Activated CD4-positive, alpha-beta T cell treated with anti-CD3 and anti-CD28 coated beads, Interleukin-2, amount 50 U/mL, for 48 hours (primary cell): Measurements from ENCODE around the gene SLC1A5.
"Not testable (repeated sequence)": the region's sequence is repeated elsewhere in the genome, so short reads cannot be mapped to it uniquely, and the experiment has no call there.

Source experiments
- DNase-seq, 2 experiments: peaks; one replicate each; pipeline ENCODE4 v3.0.0-alpha.2; 2020

Gene SLC1A5

DNA sequence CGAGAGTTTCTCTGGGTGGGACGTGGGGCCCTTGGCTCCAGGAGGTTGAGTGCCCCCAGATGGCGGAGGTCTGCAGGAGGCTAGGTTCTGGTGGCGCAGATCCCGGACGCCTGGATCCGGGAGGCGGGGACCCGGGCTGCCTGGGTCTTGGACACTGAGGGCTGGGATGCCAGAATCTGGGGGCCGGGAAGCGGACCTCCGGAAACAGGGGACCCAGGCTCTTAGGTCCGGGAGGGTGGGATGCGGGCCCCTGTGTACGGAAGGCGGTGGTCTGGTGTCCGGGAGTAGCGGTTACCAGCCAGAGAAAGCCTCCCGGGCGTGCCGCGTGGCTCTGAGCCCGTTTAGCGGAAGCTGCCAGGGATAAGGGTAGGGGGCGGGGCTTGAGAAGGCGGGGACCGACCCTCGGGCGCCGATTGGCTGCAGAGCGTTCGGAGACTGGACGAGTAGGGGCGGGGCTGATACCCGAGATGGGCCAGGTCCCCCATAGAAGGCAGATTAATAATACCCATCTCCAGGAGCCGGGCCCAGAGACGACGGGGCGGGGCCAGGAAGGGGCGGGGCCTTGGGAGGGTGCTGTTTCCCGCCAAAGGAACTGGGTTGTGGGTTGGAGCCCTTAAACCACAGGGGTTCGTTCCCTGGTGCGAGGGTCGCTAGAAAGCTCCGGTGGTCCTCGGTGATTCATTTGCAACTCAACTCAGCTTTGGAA is at the start of gene SLC1A5:
Gene SLC1A5 (minus strand): TSS at position 333 of the 706 bp plus-strand sequence. CDS start 629 bp downstream, outside the sequence.
- DNase-seq: peak; percentile 99 to 100

DNA sequence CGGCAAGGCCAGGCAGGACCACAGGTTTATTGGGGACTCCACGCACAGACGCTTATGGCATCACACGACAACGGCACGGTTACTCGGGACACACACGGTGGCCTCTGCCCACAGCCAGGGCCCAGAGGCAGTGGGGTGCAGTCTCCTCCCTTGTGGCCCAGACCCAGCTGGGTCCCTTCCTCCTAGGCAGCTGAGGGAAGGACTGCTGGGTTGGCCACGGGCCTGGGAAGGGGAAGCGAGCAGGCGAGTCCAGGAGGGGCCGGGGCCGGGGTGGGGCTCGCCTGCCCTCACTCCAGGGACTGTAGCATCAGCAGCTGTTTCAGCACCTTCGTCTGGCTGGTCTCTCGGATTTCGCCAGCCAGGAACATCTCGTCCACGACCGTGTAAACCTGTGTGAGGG is 49.8 kb upstream of the SLC1A5 start:
- DNase-seq: no peak

DNA sequence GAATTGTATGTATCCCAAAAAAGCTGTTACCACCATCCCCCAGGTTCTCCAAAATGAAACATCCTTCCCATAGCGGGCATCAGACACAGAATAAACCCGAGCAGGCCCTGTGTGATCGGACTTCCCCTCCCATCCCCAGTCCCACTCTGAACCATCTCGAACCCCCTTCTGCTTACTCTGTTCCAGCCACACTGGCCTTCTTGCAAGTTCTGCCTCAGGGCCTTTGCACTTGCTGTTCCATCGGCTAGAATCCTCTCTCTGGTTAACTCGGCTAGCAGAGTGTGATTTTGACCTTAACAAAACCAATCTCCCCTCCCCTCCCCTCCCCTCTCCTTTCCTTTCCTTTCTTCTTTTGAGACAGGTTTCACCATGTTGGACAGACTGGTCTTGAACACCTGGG is 46.6 kb upstream of the SLC1A5 start:
- DNase-seq: no peak

DNA sequence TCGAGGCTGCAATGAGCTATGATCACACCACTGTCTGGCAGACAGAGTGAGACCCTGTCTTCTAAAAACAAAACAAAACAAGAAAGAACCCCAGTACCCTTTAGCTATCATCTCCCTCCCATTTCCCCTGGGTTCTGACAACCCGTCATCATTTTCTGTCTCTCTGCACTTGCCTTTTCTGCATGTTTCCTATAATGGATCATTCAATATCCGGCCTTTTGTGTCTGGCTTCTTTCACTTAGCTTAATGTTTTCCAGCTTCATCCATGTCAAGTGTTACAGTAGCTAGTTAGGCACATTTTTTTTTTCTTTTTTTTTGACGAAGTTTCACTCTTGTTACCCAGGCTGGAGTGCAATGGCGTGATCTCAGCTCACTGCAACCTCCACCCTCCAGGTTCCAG is 45.7 kb upstream of the SLC1A5 start:
- DNase-seq: no peak

DNA sequence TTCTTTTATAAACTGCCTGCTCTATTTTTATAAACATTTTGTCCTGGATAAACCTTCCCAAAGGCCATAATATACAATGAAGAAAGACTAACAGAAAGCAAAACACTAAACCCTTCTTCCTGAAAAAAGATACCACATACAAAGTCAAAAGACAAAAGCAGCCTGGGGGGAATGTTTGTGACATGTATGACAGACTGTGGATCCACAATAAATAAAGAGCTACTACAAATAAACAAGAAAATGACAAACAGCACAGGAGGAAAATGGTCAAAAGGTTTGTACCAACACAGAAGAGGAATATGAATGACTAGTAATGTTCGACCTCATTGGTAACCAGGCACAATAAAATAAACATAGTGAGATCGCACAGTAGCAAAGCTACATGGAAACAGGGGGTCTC is 42.5 kb upstream of the SLC1A5 start:
- DNase-seq: no peak

DNA sequence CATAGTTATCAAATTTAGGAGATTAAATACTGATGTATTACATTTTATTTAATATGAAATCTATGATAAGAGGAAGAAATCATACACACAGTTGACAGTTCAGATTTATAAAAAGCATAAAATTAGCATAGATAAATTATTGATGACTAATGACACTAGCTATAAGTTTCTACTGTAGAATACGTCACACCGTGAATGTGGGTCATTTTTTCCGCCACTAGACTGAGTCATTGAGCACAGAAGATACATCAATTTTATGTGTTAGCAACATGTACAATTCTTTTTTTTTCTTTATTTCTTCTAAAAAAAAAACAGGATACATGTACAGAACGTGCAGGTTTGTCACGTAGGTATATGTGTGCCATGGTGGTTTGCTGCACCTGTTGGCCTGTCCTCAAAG is 40.1 kb upstream of the SLC1A5 start:
- peak; percentile 60 to 72 for DNase-seq

DNA sequence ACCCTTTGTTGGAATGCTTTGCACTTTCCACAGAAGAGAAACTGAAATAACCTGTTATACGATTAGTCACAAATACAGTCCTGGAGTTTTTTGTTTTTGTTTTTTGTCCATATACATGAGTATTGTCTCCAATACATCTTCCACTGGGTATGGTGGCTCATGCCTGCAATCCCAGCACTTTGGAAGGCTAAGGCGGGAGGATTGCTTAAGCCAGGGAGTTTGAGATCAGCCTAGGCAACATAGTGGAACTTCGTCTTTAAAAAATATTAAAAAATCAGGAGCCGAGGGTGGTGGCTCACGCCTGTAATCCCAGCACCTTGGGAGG is 37.3 kb upstream of the SLC1A5 start:
- no peak for DNase-seq

DNA sequence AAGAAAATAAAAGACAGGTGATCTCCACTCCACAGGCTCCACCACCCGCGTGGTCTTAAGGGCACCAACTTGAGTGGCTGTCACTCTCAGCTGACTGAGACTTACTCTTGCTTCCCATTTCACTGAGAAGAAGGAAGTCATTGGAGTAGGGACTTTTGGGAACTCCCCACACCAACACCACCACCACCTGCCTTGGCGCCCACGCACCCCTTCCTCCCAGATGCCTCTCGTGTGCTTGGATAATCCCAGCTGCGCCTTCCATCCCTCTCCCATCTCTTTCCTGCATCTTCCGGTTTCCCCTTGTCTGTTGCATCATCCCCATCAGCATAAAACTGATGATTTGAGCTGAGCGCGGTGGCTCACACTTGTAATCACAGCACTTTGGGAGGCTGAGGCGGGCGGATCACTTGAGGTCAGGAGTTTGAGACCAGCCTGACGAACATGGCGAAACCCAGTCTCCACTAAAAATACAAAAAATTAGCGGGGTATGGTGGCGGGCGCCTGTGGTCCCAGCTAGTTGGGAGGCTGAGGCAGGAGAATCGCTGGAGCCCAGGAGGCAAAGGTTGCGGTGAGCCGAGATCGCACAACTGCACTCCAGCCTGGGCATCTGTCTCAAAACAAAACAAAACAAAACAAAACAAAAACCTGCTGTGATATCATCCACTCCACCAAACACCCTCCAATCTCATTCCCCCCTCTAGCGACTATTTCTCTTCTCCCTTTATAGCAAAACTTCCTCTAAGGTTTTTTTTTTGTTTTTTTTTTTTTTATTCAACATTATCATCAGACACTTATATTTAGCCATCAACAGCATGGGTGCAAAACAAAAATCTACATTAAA is 36.7 kb upstream of the SLC1A5 start:
- DNase-seq: no peak

DNA sequence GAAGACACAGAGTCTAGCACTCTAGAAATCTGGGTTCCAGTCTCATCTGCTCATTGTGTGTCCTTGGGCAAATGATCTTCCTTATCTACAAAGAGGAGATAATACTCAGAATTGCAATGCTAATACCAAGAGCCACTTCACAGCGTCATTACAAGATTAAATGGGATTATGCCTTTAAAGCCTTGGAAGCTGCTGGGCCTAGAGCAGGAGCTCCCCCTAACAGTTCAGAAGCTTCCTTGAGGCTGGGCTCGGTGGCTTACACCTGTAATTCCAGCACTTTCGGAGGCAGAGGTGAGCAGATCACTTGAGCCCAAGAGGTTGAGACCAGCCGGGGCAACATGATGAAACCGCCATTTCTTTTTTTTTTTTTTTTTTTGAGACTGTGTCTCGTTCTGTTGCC is 34.7 kb upstream of the SLC1A5 start:
- no peak for DNase-seq

DNA sequence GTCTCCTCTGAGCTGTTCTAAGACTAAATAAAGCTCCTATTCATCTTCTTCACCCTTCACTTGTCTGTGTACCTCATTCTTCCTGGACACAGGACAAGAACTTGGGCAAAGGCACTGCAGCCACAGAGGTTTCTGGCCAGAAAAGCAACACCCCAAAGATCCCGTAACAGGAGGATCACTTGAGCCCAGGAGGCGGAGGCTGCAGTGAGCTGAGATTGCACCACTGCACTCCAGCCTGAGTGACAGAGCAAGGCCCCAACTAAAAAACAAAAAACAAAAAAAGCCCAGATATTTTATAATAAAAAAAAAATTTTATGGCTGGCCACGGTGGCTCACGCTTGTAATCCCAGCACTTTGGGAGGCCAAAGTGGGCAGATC is 34.0 kb upstream of the SLC1A5 start:
- DNase-seq: not testable (repeated sequence)

DNA sequence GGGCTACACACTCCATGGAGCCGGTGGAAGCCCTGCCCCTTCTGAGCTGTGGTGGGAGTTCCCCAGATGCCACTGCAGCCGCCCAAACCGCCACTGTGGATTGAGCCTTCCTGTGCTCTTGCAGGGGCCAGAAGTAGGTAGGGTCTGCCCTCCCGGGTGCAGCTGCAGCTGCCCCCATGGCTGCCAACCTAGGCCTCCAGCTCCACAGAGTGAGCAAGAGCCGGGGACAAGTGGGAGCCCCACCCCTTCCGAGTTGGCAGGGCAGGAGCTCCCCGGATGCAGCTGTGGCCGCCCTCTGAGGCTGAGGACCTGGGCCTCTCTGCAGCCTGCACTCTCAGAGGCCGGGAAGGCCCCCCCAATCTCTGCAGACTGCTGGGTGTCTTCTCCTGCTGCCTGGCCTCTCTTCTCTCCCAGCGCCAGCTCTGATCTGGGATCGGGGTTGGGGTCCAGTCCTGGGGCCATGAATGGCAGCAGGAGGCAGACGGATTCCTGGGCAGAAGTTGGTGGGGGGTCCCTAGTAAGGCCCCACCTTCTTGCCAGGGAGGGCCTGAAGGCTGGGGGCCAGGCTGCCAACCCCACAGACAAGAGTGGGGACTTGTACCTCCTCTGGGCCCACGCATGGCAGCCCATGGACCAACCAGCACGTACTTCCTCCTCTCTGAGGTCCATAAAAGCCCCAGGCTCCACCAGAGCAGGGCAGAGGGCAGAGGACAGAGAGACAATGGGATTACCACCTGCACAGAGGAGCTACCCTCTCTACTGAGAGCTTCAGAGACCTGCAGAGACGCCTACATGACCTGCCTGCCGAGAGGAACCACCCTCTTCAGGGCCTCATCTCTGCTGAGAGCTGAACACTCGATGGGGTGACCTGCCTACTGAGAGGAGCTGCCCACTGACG is 33.4 kb upstream of the SLC1A5 start:
- peak; percentile 56 to 62 for DNase-seq

DNA sequence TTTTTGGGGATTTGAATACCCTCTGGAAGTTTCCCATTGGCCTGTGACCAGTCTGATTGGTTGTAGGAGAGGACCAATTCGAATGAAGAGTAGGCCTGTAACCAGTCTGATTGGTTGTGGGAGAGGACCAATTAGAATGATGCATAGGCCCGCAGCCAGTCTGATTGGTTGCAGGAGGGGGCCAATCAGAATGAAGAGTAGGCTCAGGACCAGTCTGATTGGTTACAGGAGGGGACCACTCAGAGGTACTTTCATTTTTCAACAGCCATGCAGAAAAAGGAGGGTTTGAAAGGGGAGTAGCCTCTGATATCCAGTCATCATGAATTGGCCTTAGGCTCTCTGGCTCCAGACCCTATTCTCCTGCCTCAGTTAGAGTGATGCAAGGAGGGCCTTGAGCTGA is 30.4 kb upstream of the SLC1A5 start:
- DNase-seq: peak in 1 of 2 experiments; percentile 18

DNA sequence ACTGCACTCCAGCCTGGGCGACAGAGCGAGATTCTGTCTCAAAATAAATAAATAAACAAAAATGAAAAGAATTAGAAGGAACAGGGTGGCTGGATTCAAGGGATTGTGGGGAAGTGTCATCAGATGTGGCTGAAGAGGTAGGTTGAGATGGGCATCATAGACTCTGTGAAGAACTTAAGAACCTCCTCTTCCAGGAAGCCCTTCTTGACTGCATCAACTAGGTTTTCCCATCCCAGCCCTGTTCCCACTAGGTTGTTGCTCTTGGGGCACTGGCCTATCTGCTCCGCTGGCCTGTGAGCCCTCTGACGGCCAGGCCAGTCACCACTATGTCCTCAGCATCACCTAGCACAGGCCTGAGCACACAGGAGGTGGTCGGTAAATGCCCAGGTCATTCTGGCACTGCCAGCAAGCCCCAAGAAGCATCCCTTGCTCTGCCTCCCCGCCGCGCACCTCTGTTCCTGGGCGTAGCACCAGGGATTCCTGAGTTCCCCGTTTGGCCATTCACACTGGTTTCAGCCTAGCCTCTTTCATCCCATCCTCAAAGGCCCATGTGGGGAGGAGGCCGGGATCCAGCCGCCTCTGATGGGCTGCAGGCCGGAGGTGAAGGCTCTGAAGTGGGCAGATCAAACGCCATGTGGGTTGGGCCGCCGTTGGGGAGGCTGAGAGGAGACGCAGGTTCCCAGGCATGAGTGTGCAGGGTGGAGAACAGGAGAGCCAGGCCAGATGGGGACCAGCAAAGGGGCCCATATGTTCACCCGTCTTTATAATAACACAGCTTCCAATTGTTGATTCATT is 27.6 kb upstream of the SLC1A5 start:
- no peak for DNase-seq

DNA sequence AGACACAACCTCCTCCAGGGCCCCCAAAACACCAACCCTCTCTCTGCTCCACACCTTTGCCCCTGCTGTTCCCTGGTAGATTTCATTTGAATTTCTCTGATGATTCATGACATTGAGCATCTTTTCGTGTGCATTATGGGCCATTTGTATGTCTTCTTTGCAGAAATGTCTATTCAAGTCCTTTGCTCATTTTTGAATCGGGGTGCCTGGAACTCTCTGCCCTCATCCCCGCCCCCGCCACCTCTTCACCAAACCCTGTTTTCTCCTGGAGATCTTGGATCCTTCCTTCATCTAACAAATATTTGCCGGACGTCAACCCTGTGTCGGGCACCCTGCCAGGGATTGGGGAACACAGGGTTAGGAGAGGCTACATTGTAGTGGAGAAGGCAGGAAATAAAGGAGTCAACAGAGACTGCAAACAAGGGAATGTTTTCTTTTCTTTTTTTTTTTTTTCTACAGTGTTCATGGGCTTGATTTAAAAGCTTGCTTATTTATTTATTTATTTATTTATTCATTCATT is 25.5 kb upstream of the SLC1A5 start:
- DNase-seq: no peak

DNA sequence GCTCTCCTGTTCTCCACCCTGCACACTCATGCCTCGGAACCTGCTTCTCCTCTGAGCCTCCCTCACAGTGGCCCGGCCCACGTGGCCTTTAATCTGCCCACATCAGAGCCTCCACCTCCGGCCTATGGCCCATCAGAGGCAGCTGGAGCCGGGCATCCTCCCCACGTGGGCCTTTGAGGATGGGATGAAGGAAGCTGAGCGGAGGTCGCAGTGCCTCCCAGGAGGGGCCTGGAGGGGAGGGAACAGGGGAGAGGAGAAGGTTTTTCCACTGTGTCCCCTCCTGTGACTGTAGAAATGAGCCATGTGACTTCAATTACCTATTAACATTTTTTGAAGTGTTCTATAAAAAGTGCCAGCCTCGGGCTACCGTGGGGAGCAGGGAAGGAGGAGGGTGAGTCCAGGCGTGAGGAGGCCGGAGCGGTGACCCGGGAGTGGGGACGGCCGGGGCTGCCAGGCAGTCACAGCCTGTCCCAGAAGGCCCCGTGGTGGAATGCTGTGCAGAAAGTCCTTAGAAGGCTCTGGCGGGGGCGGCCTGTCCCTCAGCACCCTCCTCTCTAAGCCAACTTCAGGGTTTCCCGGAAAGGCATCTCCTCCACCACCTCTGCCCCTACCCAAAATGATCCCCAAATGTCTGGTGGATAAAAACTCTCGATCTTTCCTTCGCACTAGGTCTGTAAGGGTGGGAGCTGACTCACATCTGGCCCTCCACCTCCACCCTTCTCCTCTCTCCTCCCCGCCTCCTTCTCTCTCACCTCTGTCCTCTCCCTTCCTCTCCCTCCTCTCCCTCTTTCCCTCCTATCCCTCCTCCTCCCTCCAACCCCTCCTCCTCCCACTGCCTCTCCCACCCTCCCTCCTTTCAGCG is 24.8 kb upstream of the SLC1A5 start:
- no peak for DNase-seq

DNA sequence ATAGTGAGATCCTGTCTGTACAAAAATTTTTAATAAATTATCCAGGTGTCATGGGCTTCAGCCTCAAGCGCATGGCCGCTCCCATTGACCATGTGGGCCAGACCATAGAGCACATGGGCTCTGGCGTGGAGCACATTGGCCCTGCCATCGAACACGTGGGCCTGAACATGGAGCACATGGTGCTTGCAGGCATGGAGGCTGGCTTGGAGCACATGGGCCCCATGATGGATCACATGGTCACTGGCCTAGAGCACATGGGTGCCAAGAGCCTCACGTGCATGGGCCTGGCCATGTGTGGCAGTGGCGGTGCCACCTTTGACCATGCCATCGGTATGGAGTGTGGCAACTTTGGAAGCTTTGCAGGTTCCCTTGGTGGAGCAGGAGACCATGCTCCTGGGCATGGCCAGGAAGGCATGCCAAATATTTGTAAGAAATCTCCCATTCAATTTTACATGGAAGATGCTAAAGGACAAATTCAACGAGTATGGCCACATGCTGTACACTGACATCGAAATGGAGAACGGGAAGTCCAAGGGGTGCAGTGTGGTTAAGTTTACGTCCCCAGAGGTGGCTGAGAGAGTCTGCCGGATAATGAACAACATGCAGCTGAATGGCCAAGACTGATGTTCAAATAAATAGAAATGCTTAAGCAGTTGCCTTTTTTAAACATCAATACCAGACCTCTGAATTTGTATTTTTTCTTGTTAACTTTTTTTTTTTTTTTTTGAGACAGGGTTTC is 21.3 kb upstream of the SLC1A5 start:
- no peak for DNase-seq

DNA sequence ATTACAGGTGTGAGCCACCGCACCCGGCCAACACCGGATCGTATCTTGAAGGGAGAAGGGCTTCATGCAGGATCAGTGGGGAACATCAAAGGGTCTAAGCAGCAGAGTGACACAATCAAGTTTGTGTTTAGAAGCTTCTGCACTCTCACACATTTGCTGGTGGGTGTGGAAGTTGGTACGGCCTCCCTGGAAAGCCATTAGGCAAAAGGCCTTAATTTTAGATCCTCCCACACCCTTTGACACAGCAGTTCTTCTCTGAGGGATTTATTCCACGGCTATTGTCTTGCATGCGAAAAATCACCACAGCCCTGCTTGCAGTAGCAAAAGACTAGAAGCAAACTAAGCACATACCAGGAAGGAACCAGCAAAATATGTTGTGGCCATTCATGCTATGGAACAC is 18.3 kb upstream of the SLC1A5 start:
- no peak for DNase-seq

DNA sequence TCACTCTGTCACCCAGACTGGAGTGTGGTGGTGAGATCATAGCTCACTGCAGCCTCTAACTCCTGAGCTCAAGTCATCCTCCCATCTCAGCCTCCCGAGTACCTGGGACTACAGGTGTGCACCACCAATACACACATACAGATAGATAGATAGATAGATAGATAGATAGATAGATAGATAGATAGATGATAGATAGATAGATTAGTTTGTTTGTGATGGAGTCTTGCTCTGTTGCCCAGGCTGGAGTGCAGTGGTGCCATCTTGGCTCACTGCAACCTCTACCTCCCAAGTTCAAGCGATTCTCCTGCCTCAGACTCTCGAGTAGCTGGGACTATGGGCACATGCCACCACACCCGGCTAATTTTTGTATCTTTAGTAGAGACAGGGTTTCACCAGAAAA is 16.0 kb upstream of the SLC1A5 start:
- DNase-seq: not testable (repeated sequence)

DNA sequence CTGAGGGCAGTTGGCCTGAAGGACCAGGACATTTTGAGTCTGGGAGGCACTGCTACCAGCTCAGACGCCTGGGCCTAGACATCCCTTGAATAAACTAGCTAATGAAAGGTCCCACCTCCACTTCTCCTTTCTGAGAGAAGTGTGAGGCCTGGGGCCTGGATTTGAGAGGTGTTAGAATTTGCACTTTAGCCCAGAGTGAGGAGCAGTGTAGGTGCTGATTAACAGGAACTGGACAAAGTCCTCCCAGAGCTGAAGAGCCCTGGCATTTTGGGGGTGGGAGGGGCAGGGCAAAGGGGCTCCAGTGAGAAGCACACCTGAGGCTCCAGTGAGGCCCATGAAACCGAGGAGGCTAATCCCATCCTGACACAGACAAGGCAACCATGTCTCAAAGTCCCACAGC is 15.2 kb upstream of the SLC1A5 start:
- no peak for DNase-seq

DNA sequence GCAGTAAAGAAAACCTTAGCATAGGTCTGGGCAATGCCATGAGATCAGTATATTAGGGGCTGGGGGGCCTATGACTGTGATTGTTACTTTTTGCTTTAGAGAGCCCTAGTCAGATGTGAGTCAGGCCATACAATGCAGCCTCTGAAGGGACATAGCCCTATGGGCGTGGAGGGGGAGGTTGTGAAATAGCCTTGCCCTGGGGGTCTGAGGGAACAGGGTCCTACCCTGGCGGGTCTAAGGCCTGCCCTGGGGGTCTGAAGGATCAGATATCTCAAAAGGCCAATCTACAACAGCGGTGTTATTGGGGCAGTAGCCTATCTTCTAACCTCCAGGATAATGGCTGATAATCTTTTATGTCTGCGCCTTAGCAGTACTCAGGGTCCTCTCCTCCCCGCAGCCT is 13.8 kb upstream of the SLC1A5 start:
- no peak for DNase-seq

DNA sequence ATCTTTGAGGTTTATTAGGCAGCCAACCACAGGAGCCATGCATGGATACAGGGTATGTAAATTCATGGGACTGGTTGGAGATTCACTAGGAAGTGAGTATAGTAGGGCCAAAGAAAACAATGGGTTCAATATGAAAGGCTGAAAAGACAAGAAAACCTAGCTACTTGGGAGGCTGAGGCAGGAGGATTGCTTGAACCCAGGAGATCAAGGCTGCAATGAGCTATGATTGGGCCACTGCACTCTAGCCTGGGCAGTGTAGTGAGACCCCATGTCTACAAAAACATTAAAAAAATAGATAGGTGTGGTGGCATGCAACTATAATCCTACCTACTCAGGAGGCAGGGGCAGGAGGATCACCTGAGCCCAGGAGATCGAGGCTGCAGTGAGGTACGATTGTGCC is 10.3 kb upstream of the SLC1A5 start:
- DNase-seq: no peak
